CD4-positive, alpha-beta T cell (primary cell): ENCODE data around the gene PPP4R4. TPM values are rescaled to one million over a fixed set of nuclear protein-coding genes. Genes with fewer than 3 reads are reported as not detected.

Experiments used
- ATAC-seq: fragments of 200-7000 bp; cut with Tn5 transposase; one replicate; pipeline ENCODE4 v1.10.0; 2022; ENCODE audit warnings: mild to moderate bottlenecking; ENCODE audit not compliant: poor library complexity
- CTCF ChIA-PET: fragments of 350-600 bp; sonication (Branson Sonifier 250); formaldehyde crosslinking; loops from one replicate; lab custom pipeline; 2021; ENCODE audit warnings: antibody characterized with exemption, inconsistent platforms; lab: Charles Lee
- POLR2A ChIA-PET: fragments of 350-600 bp; sonication (Branson Sonifier 250); formaldehyde crosslinking; loops from one replicate; lab custom pipeline; 2021; ENCODE audit warnings: antibody characterized with exemption, inconsistent platforms; lab: Charles Lee
- DNase-seq, 14 experiments: peaks; one replicate each; pipeline ENCODE4 v3.0.0-alpha.2; 2013 to 2020; ENCODE audit warnings: mixed read lengths in 2 of 14
- H3K27ac ChIP-seq, 2 donors: one replicate each; pipeline versions ENCODE4 v1.5.1 to v1.7.0; 2013; ENCODE audit warnings: low read length in 2 of 2, low read depth in 1 of 2, mild to moderate bottlenecking in 1 of 2
- H3K27me3 ChIP-seq, 2 experiments: 1 replicate in 1 of 2; 2 replicates in 1 of 2; pipeline versions ENCODE4 v1.6.1 to v1.7.0; 2013; ENCODE audit warnings: low read length in 2 of 2, control low read depth in 1 of 2, mild to moderate bottlenecking in 1 of 2, moderate library complexity in 1 of 2; ENCODE audit not compliant: insufficient read depth in 2 of 2, control insufficient read depth in 1 of 2
- H3K36me3 ChIP-seq: one replicate; pipeline ENCODE4 v1.6.1; 2013; ENCODE audit warnings: low read length, control low read depth; ENCODE audit not compliant: insufficient read depth
- H3K4me1 ChIP-seq: one replicate; pipeline ENCODE4 v1.6.1; 2013; ENCODE audit warnings: low read length, control low read depth; ENCODE audit not compliant: insufficient read depth
- H3K4me3 ChIP-seq: one replicate; pipeline ENCODE4 v1.5.1; 2013; ENCODE audit warnings: mild to moderate bottlenecking, low read length, moderate library complexity
- H3K9me3 ChIP-seq, 2 experiments: 1 replicate in 1 of 2; 2 replicates in 1 of 2; pipeline versions ENCODE4 v1.6.1 to v1.7.0; 2013; ENCODE audit warnings: low read length in 2 of 2, mild to moderate bottlenecking in 2 of 2, control low read depth in 1 of 2, moderate library complexity in 1 of 2; ENCODE audit not compliant: control insufficient read depth in 1 of 2, insufficient read depth in 1 of 2
- H3K27ac Mint-ChIP-seq: one replicate; pipeline ENCODE4 v1.8.0; 2020; ENCODE audit warnings: mixed read lengths
- H3K27me3 Mint-ChIP-seq: one replicate; pipeline ENCODE4 v1.8.0; 2021; ENCODE audit warnings: mixed read lengths
- H3K36me3 Mint-ChIP-seq: one replicate; pipeline ENCODE4 v1.8.0; 2021; ENCODE audit warnings: low read depth, mixed read lengths
- H3K4me1 Mint-ChIP-seq: one replicate; pipeline ENCODE4 v1.8.0; 2021; ENCODE audit warnings: low read depth, mixed read lengths
- H3K4me3 Mint-ChIP-seq: one replicate; pipeline ENCODE4 v1.8.0; 2020; ENCODE audit warnings: mild to moderate bottlenecking, mixed read lengths
- H3K9me3 Mint-ChIP-seq: one replicate; pipeline ENCODE4 v1.8.0; 2020; ENCODE audit warnings: mixed read lengths
- intact Hi-C, 2 experiments: fragments of 100-400 bp; cut with DNase I in 1 of 2; cut with micrococcal nuclease in 1 of 2; formaldehyde crosslinking; loops; one replicate each; pipeline versions ENCODE4 v1.15.1 to v1.9.0; 2023 to 2025; cut with DNase I, micrococcal nuclease
- total RNA-seq, 174 experiments: library from RNA in 2 of 174; stranded (reverse) in 2 of 174; gene quantifications; one replicate each; pipeline ENCODE4 v1.2.3 and lab custom pipeline; 2021 to 2026
- TF ChIP-seq, protein P1 (sequence below): fragments of 200-600 bp; IDR thresholded peaks from one replicate; pipeline ENCODE4 v1.8.0; 2022; ENCODE audit warnings: antibody characterized with exemption, mild to moderate bottlenecking

The PPP4R4 gene
- total RNA-seq, 2 experiments from 2014 or later, result 3.5 to 4.3 TPM

DNA sequence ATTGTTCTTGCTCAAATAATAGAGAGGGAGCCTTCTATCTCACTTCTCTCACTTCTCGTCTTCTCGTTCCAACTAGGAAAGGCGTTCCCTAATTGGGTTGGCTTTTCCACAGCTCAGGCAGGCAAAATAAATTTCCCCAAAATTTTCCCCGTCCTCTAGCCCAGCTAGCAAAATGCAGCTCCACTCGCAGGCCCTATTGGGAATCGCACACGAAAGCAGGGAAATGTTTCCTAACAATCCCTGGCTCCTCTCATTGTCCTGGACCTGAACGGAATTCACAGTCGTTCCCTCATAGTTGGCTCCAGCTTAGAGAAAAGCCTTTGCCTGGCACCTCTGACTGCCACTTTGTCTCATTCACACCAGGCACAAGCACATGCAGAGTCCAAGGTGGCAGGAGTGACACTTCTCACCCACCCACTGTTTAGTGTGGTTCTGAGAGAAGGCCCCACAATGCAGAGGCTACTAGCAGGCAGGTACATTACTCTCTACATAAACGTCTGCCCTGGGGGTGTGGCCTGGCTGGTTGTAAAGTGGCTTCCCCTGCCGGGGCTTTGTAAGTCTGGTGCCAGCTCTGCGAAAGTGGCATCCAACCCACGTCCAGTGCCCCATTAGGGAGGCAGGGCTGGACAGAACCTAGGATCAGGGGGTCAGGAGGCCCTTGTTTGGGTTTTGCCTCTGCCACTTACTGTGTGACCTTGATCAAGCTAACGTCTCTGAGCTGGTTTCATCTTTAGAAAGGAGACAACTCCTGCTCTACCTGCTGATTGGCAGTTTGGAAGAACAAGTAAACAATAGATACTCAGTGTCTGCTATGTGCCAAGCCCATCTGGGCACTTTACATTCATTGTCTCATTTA, 114.7 kb downstream of the PPP4R4 start:
- ChIA-PET POLR2A (no interaction called here), CTCF (no interaction called here)
- no peak for DNase-seq
- peaks cover 0 to 5% of the 10 kb centered on the region in 2 experiments for H3K27me3 ChIP-seq
- H3K4me3 Mint-ChIP-seq, result no peak overlapping the region
- H3K4me3 ChIP-seq, result no peak overlapping the region
- TF ChIP-seq, protein P1, sequence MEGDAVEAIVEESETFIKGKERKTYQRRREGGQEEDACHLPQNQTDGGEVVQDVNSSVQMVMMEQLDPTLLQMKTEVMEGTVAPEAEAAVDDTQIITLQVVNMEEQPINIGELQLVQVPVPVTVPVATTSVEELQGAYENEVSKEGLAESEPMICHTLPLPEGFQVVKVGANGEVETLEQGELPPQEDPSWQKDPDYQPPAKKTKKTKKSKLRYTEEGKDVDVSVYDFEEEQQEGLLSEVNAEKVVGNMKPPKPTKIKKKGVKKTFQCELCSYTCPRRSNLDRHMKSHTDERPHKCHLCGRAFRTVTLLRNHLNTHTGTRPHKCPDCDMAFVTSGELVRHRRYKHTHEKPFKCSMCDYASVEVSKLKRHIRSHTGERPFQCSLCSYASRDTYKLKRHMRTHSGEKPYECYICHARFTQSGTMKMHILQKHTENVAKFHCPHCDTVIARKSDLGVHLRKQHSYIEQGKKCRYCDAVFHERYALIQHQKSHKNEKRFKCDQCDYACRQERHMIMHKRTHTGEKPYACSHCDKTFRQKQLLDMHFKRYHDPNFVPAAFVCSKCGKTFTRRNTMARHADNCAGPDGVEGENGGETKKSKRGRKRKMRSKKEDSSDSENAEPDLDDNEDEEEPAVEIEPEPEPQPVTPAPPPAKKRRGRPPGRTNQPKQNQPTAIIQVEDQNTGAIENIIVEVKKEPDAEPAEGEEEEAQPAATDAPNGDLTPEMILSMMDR, result no peak
- no peaks in the 10 kb centered on the region for H3K36me3 ChIP-seq
- no peaks in the 10 kb centered on the region for H3K36me3 Mint-ChIP-seq
- no peak overlapping the region for H3K27ac Mint-ChIP-seq
- H3K4me1 ChIP-seq, result no peaks in the 10 kb centered on the region
- no peaks in the 10 kb centered on the region for H3K4me1 Mint-ChIP-seq
- no peak for ATAC-seq
- H3K9me3 Mint-ChIP-seq, result no peaks in the 10 kb centered on the region
- H3K27ac ChIP-seq, result no peak overlapping the region
- no peaks in the 10 kb centered on the region for H3K27me3 Mint-ChIP-seq
- H3K9me3 ChIP-seq, result peaks cover 0 to 8% of the 10 kb centered on the region in 2 experiments
- intact Hi-C loops, result no loop called here

DNA sequence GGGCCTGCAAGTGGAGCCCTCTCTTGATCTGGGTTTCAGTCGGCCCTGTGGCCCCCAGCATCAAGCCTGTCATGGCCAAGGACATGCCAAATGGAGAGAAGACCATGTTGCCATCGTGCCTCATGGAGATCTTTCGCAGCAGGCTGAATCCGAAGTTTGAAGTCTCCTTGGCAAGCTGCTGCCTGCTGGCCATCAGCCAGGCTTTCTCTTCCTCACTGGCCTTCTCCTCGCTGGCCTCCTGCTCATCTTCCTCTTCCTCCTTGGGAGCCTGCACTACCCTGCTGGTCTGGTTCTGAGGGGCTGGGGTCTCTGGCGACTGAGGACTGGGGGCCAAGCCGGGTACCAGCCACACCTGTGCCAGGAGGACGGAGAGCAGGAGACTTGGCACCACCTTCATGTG, 116.1 kb downstream of the PPP4R4 start:
- H3K36me3 Mint-ChIP-seq, result no peaks in the 10 kb centered on the region

DNA sequence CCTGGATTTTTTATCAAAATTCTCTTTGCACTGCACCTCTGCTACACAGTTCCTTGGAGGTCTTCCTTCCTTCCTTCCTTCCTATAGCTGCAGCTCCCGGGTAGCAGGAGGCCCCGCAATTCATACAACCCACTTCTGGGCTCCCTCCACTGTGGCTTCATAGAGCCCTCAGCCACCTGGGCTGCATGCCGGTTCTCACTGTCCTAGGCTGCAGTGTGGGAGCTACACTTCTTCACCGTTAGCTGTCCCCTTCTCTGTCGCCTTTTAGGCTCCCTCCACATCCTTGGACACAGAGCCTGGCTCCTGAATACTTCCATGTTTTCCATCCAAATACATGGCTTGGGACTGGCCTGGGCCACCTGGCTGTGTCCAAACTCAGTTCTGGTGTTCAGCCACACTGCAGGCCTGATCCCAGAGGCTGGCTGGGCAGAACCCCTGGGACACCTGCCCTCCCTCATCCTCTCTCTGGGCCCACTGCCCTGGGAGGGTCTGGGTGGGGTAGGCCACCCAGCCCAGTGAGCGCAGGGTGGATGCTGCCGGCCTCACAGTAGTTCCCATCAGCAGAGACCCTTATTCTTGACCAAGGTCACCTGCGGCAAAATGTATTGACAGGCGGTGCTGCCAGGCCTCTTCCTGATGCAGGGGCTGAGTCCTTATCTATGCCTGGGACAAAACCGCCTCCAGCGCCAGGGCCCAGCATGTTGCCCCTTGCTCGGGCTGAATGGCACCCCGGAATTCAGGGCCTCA, 117.2 kb downstream of the PPP4R4 start:
- POLR2A ChIA-PET, result interaction anchor here (0.6 kb wide), 1 partner anchor 133 kb away, joined by 3 read pairs; no protein-coding TSS in a partner anchor
- TF ChIP-seq, protein P1, result no peak

More for the DNA sequence above, 116.1 kb downstream of the PPP4R4 start:
- TF ChIP-seq, protein P1, result no peak
- Histone ChIP-seq H3K9me3 (peaks cover 0 to 8% of the 10 kb centered on the region in 2 experiments), H3K4me3 (no peak overlapping the region), H3K27ac (no peak overlapping the region), H3K27me3 (peaks cover 0 to 5% of the 10 kb centered on the region in 2 experiments), H3K36me3 (no peaks in the 10 kb centered on the region), H3K4me1 (no peaks in the 10 kb centered on the region)
- no peak overlapping the region for H3K27ac Mint-ChIP-seq
- ChIA-PET CTCF (no interaction called here), POLR2A (no interaction called here)
- no peaks in the 10 kb centered on the region for H3K4me1 Mint-ChIP-seq
- H3K27me3 Mint-ChIP-seq, result no peaks in the 10 kb centered on the region
- no peaks in the 10 kb centered on the region for H3K9me3 Mint-ChIP-seq
- intact Hi-C loops, result no loop called here
- H3K4me3 Mint-ChIP-seq, result no peak overlapping the region
- ATAC-seq (no peak), DNase-seq (no peak)

More for the DNA sequence above, 117.2 kb downstream of the PPP4R4 start:
- Histone ChIP-seq H3K4me1 (no peaks in the 10 kb centered on the region), H3K36me3 (no peaks in the 10 kb centered on the region), H3K4me3 (no peak overlapping the region), H3K9me3 (peaks cover 0 to 8% of the 10 kb centered on the region in 2 experiments), H3K27me3 (peaks cover 0 to 5% of the 10 kb centered on the region in 2 experiments), H3K27ac (no peak overlapping the region)
- no peak overlapping the region for H3K27ac Mint-ChIP-seq
- DNase-seq (no peak), ATAC-seq (no peak)
- no peaks in the 10 kb centered on the region for H3K9me3 Mint-ChIP-seq
- intact Hi-C loops, result no loop called here
- CTCF ChIA-PET, result no interaction called here
- no peaks in the 10 kb centered on the region for H3K27me3 Mint-ChIP-seq
- no peak overlapping the region for H3K4me3 Mint-ChIP-seq
- H3K36me3 Mint-ChIP-seq, result no peaks in the 10 kb centered on the region
- H3K4me1 Mint-ChIP-seq, result no peaks in the 10 kb centered on the region
